HG02763 (cell line): Measurements from ENCODE around the gene ANKRD53.
"Not testable (repeated sequence)": the region's sequence is repeated elsewhere in the genome, so short reads cannot be mapped to it uniquely, and the experiment has no call there.

Experiments used
- ATAC-seq: cut with Tn5 transposase; IDR thresholded peaks from one replicate; pipeline ENCODE4 v1.9.1; 2021; ENCODE audit warnings: mild to moderate bottlenecking, moderate library complexity; ENCODE audit not compliant: unreplicated experiment

Gene ANKRD53

GRCh38 chr2:70988726-70989648 is 10.6 kb downstream of the ANKRD53 start:
- no peak for ATAC-seq

GRCh38 chr2:70990216-70990615 is 11.8 kb downstream of the ANKRD53 start:
- no peak for ATAC-seq

GRCh38 chr2:70991142-70991541 is 12.7 kb downstream of the ANKRD53 start:
- ATAC-seq = no peak

- ATAC-seq = no peak
Measured at GRCh38 chr2:70991742-70992141, 13.3 kb downstream of the ANKRD53 start.

- no peak for ATAC-seq
Measured at GRCh38 chr2:70992945-70993853, 14.8 kb downstream of the ANKRD53 start.

- ATAC-seq = peak; percentile 22
Measured at GRCh38 chr2:70994009-70994698, 15.7 kb downstream of the ANKRD53 start.

GRCh38 chr2:70994699-70995425 is 16.4 kb downstream of the ANKRD53 start, which contains the start of gene TEX261:
TEX261 (minus strand) TSS chr2:70994873; CDS start chr2:70994757, 116 bp downstream.
- peak; percentile 95 for ATAC-seq

GRCh38 chr2:70995426-70995729 is 16.9 kb downstream of the ANKRD53 start:
- ATAC-seq = peak; percentile 37

- not testable (repeated sequence) for ATAC-seq
Measured at GRCh38 chr2:70998885-70999284, 20.5 kb downstream of the ANKRD53 start.

- ATAC-seq = no peak
Measured at GRCh38 chr2:70999362-70999761, 20.9 kb downstream of the ANKRD53 start.

- not testable (repeated sequence) for ATAC-seq
Measured at GRCh38 chr2:70999931-71000330, 21.5 kb downstream of the ANKRD53 start.

GRCh38 chr2:71000780-71001591 is 22.6 kb downstream of the ANKRD53 start:
- peak; percentile 93 for ATAC-seq

- no peak for ATAC-seq
Measured at GRCh38 chr2:71001592-71001927, 23.1 kb downstream of the ANKRD53 start.

GRCh38 chr2:71001981-71002570 is 23.6 kb downstream of the ANKRD53 start:
- ATAC-seq = no peak

- no peak for ATAC-seq
Measured at GRCh38 chr2:71003396-71003795, 25.0 kb downstream of the ANKRD53 start.

GRCh38 chr2:71003966-71004755 is 25.7 kb downstream of the ANKRD53 start:
- ATAC-seq = no peak

GRCh38 chr2:71004857-71005256 is 26.4 kb downstream of the ANKRD53 start:
- ATAC-seq = no peak
